B cell (primary cell): ENCODE data around the gene SCN2B.

Experiments
- EZH2 ChIP-seq: IDR thresholded peaks from 2 replicates; pipeline ENCODE4 v1.6.1; 2012; ENCODE audit warnings: borderline replicate concordance, low read depth, mild to moderate bottlenecking, moderate library complexity, low read length; ENCODE audit not compliant: insufficient read depth, poor library complexity, severe bottlenecking
- TF ChIP-seq, protein P1 (sequence below): fragments of 200-600 bp; IDR thresholded peaks from one replicate; pipeline ENCODE4 v1.8.0; 2022; ENCODE audit warnings: antibody characterized with exemption, mild to moderate bottlenecking

DNA sequence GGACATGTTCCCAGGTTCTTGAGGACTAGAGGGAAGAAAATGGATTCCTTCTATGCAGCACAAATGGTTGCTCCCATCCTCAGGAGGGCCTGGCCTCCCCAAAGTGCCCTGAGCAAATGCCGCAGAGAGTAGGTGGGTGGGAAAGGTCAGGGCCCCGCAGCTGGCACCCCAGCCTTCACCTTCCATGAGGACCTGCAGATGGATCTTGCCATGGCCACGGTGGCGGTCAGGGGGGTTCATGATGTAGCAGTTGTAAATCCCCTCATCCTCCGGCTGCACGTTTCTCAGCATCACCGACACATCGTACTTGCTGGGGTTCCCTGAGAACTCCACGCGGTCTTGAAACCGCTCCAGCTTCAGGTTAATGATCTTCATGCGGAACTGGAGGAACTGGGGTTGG is 8.5 kb downstream of the SCN2B start:
- TF ChIP-seq, protein P1, sequence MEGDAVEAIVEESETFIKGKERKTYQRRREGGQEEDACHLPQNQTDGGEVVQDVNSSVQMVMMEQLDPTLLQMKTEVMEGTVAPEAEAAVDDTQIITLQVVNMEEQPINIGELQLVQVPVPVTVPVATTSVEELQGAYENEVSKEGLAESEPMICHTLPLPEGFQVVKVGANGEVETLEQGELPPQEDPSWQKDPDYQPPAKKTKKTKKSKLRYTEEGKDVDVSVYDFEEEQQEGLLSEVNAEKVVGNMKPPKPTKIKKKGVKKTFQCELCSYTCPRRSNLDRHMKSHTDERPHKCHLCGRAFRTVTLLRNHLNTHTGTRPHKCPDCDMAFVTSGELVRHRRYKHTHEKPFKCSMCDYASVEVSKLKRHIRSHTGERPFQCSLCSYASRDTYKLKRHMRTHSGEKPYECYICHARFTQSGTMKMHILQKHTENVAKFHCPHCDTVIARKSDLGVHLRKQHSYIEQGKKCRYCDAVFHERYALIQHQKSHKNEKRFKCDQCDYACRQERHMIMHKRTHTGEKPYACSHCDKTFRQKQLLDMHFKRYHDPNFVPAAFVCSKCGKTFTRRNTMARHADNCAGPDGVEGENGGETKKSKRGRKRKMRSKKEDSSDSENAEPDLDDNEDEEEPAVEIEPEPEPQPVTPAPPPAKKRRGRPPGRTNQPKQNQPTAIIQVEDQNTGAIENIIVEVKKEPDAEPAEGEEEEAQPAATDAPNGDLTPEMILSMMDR: no peak
- no peak for TF ChIP-seq EZH2
